ENCODE data around the gene SMOC1. TPM values are rescaled to one million over a fixed set of nuclear protein-coding genes. Genes with fewer than 3 reads are reported as not detected.

The SMOC1 gene
- total RNA-seq, 1 donor from 2014 or later = 0.38 TPM

DNA sequence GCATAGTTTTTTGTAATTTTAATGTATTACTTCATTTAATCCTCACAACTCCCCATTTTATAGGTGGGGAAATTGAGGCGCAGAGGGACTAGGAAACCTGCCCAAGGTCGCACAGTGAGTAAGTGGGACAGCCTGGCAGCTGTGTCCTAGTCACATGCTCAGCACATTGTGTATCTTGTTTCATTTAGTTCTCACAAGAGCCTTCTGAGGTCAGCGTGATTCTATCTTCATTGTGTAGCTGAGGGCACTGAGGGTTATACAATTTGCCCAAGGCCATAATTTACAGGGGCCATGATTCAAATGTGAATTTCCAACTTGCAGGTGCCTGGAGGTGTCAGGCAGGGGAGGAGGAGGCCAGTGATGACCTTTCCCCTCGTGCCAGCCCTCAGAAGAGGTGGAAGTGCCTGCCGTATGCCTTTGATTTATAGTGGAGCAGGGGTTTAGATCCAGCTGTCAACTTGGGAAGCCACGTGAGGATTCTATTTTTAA, 30.3 kb upstream of the SMOC1 start:
- Mint-ChIP-seq H3K36me3 (ENCODE audit: low read depth, unreplicated experiment) (no peaks in the 10 kb centered on the region), H3K27ac (ENCODE audit: unreplicated experiment) (no peak overlapping the region), H3K4me1 (ENCODE audit: unreplicated experiment) (no peaks in the 10 kb centered on the region), H3K4me3 (ENCODE audit: unreplicated experiment) (no peak overlapping the region), H3K9me3 (ENCODE audit: unreplicated experiment) (no peaks in the 10 kb centered on the region), H3K27me3 (ENCODE audit: unreplicated experiment) (no peaks in the 10 kb centered on the region)
- TF ChIP-seq, protein P1, sequence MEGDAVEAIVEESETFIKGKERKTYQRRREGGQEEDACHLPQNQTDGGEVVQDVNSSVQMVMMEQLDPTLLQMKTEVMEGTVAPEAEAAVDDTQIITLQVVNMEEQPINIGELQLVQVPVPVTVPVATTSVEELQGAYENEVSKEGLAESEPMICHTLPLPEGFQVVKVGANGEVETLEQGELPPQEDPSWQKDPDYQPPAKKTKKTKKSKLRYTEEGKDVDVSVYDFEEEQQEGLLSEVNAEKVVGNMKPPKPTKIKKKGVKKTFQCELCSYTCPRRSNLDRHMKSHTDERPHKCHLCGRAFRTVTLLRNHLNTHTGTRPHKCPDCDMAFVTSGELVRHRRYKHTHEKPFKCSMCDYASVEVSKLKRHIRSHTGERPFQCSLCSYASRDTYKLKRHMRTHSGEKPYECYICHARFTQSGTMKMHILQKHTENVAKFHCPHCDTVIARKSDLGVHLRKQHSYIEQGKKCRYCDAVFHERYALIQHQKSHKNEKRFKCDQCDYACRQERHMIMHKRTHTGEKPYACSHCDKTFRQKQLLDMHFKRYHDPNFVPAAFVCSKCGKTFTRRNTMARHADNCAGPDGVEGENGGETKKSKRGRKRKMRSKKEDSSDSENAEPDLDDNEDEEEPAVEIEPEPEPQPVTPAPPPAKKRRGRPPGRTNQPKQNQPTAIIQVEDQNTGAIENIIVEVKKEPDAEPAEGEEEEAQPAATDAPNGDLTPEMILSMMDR (IDR thresholded peaks at IDR 0.05; ENCODE audit: unreplicated experiment) = no peak
- no peak for DNase-seq (ENCODE audit: low spot score)

GRCh38 chr14:69850086-69850735, 29.0 kb upstream of the SMOC1 start:
- no peaks in the 10 kb centered on the region for H3K27me3 Mint-ChIP-seq (ENCODE audit: unreplicated experiment)
- no peaks in the 10 kb centered on the region for H3K9me3 Mint-ChIP-seq (ENCODE audit: unreplicated experiment)
- no peak overlapping the region for H3K27ac Mint-ChIP-seq (ENCODE audit: unreplicated experiment)
- H3K4me3 Mint-ChIP-seq (ENCODE audit: unreplicated experiment) = no peak overlapping the region
- TF ChIP-seq, protein P1 (IDR thresholded peaks at IDR 0.05; ENCODE audit: unreplicated experiment) = no peak
- no peak for DNase-seq (ENCODE audit: low spot score)
- no peaks in the 10 kb centered on the region for H3K4me1 Mint-ChIP-seq (ENCODE audit: unreplicated experiment)
- no peaks in the 10 kb centered on the region for H3K36me3 Mint-ChIP-seq (ENCODE audit: low read depth, unreplicated experiment)

DNA sequence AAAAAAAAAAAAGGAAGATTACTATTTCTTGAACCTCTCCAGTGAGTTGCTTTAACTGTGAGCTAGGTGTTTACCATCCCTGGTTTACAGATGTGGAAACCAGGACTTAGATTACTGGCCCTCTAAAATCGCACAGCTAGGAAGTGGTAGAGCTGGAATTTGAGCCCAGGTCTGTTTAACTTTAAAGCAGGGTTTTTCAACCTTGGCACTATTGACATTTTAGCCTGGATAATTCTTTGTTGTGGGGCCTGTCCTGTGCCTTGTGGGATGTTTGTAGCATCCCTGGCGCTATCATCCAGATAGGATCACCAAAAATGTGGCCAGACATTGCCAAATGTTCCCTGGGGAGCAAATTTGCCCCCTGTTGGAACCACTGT, 28.5 kb upstream of the SMOC1 start:
- Mint-ChIP-seq H3K4me3 (ENCODE audit: unreplicated experiment) (no peak overlapping the region), H3K4me1 (ENCODE audit: unreplicated experiment) (no peaks in the 10 kb centered on the region), H3K9me3 (ENCODE audit: unreplicated experiment) (no peaks in the 10 kb centered on the region), H3K27me3 (ENCODE audit: unreplicated experiment) (no peaks in the 10 kb centered on the region), H3K36me3 (ENCODE audit: low read depth, unreplicated experiment) (no peaks in the 10 kb centered on the region), H3K27ac (ENCODE audit: unreplicated experiment) (no peak overlapping the region)
- TF ChIP-seq, protein P1 (IDR thresholded peaks at IDR 0.05; ENCODE audit: unreplicated experiment) = no peak
- no peak for DNase-seq (ENCODE audit: low spot score)

DNA sequence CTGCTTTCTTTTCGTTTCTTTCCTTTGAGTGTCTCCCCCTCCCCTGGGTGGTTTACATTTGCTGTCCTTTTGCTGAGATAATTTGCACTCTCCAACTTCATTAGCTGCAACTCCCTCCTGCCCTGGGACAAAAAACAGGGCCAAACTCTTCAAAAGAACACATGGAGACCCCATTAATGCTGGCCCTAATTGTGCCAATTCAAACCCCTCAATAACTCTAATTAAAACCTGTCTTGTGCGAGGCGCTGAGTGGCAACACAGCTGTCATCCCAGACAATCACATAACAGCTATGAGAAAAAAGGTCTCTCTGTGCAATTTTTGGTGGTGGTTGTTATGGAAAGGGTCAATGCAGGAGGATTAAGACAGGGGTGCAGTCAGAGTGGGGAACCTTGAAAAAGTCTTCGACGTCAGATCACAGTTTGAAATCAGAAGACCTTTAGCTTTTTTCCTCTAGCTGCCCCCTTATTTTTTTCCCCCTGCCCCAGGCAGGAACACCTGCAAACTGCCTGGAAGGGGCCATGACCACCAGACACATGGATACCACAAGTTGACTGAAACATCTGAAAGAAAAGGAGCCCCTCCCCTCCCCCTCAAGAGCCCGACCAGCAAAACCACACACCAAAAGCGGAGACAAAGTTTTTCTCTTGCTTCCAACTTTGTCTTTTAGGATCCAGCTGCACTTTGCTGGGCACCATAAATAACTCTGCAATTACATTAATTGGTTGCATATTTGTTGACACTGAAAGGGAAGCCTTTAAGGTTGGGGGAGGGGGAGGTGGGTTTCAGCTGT, 26.5 kb upstream of the SMOC1 start:
- TF ChIP-seq, protein P1 (IDR thresholded peaks at IDR 0.05; ENCODE audit: unreplicated experiment) = no peak
- H3K27ac Mint-ChIP-seq (ENCODE audit: unreplicated experiment) = no peak overlapping the region
- H3K4me3 Mint-ChIP-seq (ENCODE audit: unreplicated experiment) = no peak overlapping the region

GRCh38 chr14:69853774-69854173, 25.4 kb upstream of the SMOC1 start:
- H3K4me3 Mint-ChIP-seq (ENCODE audit: unreplicated experiment) = no peak overlapping the region
- H3K36me3 Mint-ChIP-seq (ENCODE audit: low read depth, unreplicated experiment) = no peaks in the 10 kb centered on the region
- DNase-seq (ENCODE audit: low spot score) = no peak
- H3K9me3 Mint-ChIP-seq (ENCODE audit: unreplicated experiment) = no peaks in the 10 kb centered on the region
- H3K27me3 Mint-ChIP-seq (ENCODE audit: unreplicated experiment) = peaks cover 2% of the 10 kb centered on the region
- H3K27ac Mint-ChIP-seq (ENCODE audit: unreplicated experiment) = no peak overlapping the region
- H3K4me1 Mint-ChIP-seq (ENCODE audit: unreplicated experiment) = no peaks in the 10 kb centered on the region
- TF ChIP-seq, protein P1 (IDR thresholded peaks at IDR 0.05; ENCODE audit: unreplicated experiment) = no peak

More for the DNA sequence above, 26.5 kb upstream of the SMOC1 start:
- H3K27me3 Mint-ChIP-seq (ENCODE audit: unreplicated experiment) = peaks cover 2% of the 10 kb centered on the region
- no peaks in the 10 kb centered on the region for H3K4me1 Mint-ChIP-seq (ENCODE audit: unreplicated experiment)
- no peaks in the 10 kb centered on the region for H3K9me3 Mint-ChIP-seq (ENCODE audit: unreplicated experiment)
- H3K36me3 Mint-ChIP-seq (ENCODE audit: low read depth, unreplicated experiment) = no peaks in the 10 kb centered on the region
- no peak for DNase-seq (ENCODE audit: low spot score)
